Measurements from ENCODE around the gene MTMR2. TPM values are rescaled to one million over a fixed set of nuclear protein-coding genes. Genes with fewer than 3 reads are reported as not detected.

The MTMR2 gene
- total and polyA plus RNA-seq, 2 experiments from 2014 or later, result 26.6 to 52.6 TPM

DNA sequence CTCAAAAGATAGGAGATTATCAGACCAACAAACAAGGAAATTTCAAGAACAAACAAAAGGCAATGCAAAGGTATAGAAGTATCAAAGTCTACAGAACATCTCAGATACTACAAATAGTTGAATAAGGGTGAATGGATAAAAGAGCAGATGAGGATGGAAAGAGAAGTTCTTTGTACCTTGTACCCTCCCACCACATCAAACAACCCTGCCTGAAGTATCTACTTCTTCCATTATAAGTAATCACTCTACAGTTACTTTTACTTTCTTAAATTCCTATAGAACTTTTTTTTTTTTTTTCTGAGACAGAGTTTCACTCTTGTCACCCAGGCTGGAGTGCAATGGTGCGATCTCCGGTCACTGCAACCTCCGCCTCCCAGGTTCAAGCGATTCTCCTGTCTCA is 35.1 kb downstream of the MTMR2 start (continued):
- TF ChIP-seq REST (IDR thresholded peaks at IDR 0.05; ENCODE audit: unreplicated experiment) (no peak), CREB1 (CRISPR knock-in tag; IDR thresholded peaks at IDR 0.05; ENCODE audit: low read depth) (no peak), ZNF331 (CRISPR knock-in tag; IDR thresholded peaks at IDR 0.05; ENCODE audit: low read depth) (no peak), JUNB (IDR thresholded peaks at IDR 0.05; ENCODE audit: unreplicated experiment) (no peak), STAT1 (IDR thresholded peaks at IDR 0.05; ENCODE audit: unreplicated experiment) (no peak), POLR2AphosphoS5 (IDR thresholded peaks at IDR 0.05; ENCODE audit: low read depth) (no peak)

DNA sequence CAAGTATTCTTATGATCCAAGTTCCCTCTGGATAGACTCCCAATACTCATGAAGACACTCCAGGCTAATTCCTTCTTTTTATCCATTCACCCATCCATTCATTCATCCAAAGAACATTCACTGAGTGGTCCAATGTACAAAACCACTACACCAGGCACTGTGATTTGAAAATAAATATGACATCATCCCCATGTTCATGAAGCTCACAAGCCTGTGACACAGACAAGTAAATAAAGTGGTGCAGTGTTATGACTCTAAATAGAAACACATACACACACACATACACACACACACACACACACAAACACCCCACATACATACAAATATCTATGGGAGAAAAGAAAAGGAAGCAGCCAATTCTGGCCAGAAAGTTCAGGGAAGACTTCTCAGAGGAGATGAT is 35.5 kb downstream of the MTMR2 start:
- Mint-ChIP-seq H3K27ac (no peak overlapping the region), H3K4me1 (no peaks in the 10 kb centered on the region), H3K36me3 (ENCODE audit: low read depth) (no peaks in the 10 kb centered on the region), H3K4me3 (no peak overlapping the region), H3K9me3 (no peaks in the 10 kb centered on the region), H3K27me3 (ENCODE audit: insufficient read depth, low read depth, poor library complexity) (no peaks in the 10 kb centered on the region)
- Histone ChIP-seq H3K79me2 (replicated peaks; ENCODE audit: insufficient read depth) (peaks cover 4% of the 10 kb centered on the region; the same call in 1 of the 2 replicates), H3F3A (replicated peaks; ENCODE audit: low read depth) (no peaks in the 10 kb centered on the region), H3K4me2 (no peak overlapping the region), H3K27me3 (ENCODE audit: insufficient read depth) (no peaks in the 10 kb centered on the region), H3K9me2 (ENCODE audit: insufficient read depth) (no peaks in the 10 kb centered on the region), H2AFZ (no peak overlapping the region), H4K20me1 (replicated peaks; ENCODE audit: insufficient read depth) (peaks cover 3% of the 10 kb centered on the region), H3K36me3 (ENCODE audit: insufficient read depth) (peaks cover 4% of the 10 kb centered on the region; the same call in 1 of the 2 replicates), H3K27ac (ENCODE audit: low read depth) (no peak overlapping the region), H3K4me3 (no peak overlapping the region), H3K4me1 (ENCODE audit: insufficient read depth) (0 out of 2 replicates have a peak, but pooled peaks cover 2% of the 10 kb centered on the region)
- TF ChIP-seq, protein P1, sequence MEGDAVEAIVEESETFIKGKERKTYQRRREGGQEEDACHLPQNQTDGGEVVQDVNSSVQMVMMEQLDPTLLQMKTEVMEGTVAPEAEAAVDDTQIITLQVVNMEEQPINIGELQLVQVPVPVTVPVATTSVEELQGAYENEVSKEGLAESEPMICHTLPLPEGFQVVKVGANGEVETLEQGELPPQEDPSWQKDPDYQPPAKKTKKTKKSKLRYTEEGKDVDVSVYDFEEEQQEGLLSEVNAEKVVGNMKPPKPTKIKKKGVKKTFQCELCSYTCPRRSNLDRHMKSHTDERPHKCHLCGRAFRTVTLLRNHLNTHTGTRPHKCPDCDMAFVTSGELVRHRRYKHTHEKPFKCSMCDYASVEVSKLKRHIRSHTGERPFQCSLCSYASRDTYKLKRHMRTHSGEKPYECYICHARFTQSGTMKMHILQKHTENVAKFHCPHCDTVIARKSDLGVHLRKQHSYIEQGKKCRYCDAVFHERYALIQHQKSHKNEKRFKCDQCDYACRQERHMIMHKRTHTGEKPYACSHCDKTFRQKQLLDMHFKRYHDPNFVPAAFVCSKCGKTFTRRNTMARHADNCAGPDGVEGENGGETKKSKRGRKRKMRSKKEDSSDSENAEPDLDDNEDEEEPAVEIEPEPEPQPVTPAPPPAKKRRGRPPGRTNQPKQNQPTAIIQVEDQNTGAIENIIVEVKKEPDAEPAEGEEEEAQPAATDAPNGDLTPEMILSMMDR (conservative IDR thresholded peaks at IDR 0.05; ENCODE audit: low read depth in 2 of 2), result no peak
- TF ChIP-seq EZH2 (IDR thresholded peaks at IDR 0.05; ENCODE audit: low read depth, unreplicated experiment), result no peak
- TF ChIP-seq STAT1 (IDR thresholded peaks at IDR 0.05; ENCODE audit: unreplicated experiment), result no peak
- TF ChIP-seq CREB1 (CRISPR knock-in tag; IDR thresholded peaks at IDR 0.05; ENCODE audit: low read depth), result no peak
- no peak for TF ChIP-seq ZNF331 (CRISPR knock-in tag; IDR thresholded peaks at IDR 0.05; ENCODE audit: low read depth)
- TF ChIP-seq ZNF114 (CRISPR knock-in tag; IDR thresholded peaks at IDR 0.05), result no peak
- no peak for TF ChIP-seq EZH2phosphoT487 (IDR thresholded peaks at IDR 0.05; ENCODE audit: unreplicated experiment)
- TF ChIP-seq REST (IDR thresholded peaks at IDR 0.05; ENCODE audit: unreplicated experiment), result no peak
- DNase-seq (ENCODE audit: low spot score) (no peak), ATAC-seq (no peak)

All from GM23338 (cell line).